ENCODE data around the gene EMILIN1.

Gene EMILIN1

DNA sequence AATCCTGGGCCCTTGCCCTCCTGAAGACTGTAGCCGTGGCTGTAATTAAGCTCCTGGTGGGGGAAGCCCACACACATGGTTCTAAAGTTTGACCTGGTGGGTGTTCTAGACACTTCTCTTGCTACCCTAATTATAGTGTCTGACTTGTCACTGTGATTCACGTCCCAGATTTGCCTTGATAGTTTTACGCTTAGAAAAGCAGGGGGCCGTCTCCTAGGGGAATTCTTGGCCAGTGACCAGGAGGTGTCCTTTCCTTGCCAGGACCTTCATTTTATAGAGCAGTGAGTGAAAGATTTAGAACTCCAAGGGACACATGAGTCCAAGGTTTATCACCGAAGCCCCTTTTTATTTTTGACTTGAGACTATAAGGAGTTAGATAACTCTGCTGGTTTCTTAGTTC, 36.7 kb upstream of the EMILIN1 start:
- no peak overlapping the region for H3K9ac ChIP-seq (ENCODE audit: low read depth in 1 of 2, low read length in 2 of 2)
- H3K4me1 ChIP-seq (ENCODE audit: control insufficient read depth in 1 of 2, insufficient read depth in 2 of 2, low read length in 2 of 2) = peaks cover 7 to 10% of the 10 kb centered on the region in 2 donors
- no peaks in the 10 kb centered on the region for H3K9me3 ChIP-seq (ENCODE audit: control insufficient read depth in 1 of 2, low read length in 2 of 2)
- no peaks in the 10 kb centered on the region for H3K27me3 ChIP-seq (ENCODE audit: control insufficient read depth in 1 of 2, insufficient read depth in 2 of 2, low read length in 2 of 2)
- H3K36me3 ChIP-seq (ENCODE audit: control insufficient read depth in 1 of 2, insufficient read depth in 2 of 2, low read length in 2 of 2) = peaks cover 48 to 56% of the 10 kb centered on the region in 2 donors
- no peak overlapping the region for H3K4me3 ChIP-seq (ENCODE audit: low read depth in 1 of 2, low read length in 2 of 2)
- no peak overlapping the region for H3K27ac ChIP-seq (ENCODE audit: low read depth, low read length)

DNA sequence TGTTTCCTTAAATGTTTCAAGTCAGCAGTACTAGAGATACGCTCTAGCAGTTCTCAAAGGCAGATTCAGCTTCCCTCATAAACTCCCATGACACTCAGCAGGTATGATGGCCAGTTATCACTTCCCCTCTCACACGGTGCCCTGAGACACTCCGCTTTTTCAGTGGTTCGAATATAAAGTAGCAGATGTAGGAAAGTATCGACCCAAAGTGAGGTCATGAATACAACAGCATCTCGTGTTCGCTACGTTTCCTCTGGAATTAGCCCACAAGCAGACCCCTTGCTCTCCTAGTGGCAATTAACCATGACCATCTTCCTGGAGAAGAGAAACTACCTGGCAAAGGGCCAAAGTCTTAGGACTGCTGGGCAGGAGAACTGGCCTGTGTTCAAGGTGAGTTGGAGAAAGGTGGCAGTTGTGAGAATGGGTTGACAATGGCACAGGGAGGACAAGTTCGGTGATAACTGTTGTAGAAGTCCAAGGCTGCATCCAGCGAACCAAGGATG, 36.2 kb upstream of the EMILIN1 start:
- no peaks in the 10 kb centered on the region for H3K27me3 ChIP-seq (ENCODE audit: control insufficient read depth in 1 of 2, insufficient read depth in 2 of 2, low read length in 2 of 2)
- H3K4me3 ChIP-seq (ENCODE audit: low read depth in 1 of 2, low read length in 2 of 2) = no peak overlapping the region
- peaks cover 7 to 10% of the 10 kb centered on the region in 2 donors for H3K4me1 ChIP-seq (ENCODE audit: control insufficient read depth in 1 of 2, insufficient read depth in 2 of 2, low read length in 2 of 2)
- H3K36me3 ChIP-seq (ENCODE audit: control insufficient read depth in 1 of 2, insufficient read depth in 2 of 2, low read length in 2 of 2) = peaks cover 44 to 51% of the 10 kb centered on the region in 2 donors
- no peak overlapping the region for H3K27ac ChIP-seq (ENCODE audit: low read depth, low read length)
- no peaks in the 10 kb centered on the region for H3K9me3 ChIP-seq (ENCODE audit: control insufficient read depth in 1 of 2, low read length in 2 of 2)
- H3K9ac ChIP-seq (ENCODE audit: low read depth in 1 of 2, low read length in 2 of 2) = no peak overlapping the region

- no peak overlapping the region for H3K9ac ChIP-seq (ENCODE audit: low read depth in 1 of 2, low read length in 2 of 2)
- H3K9me3 ChIP-seq (ENCODE audit: control insufficient read depth in 1 of 2, low read length in 2 of 2) = no peaks in the 10 kb centered on the region
- H3K4me3 ChIP-seq (ENCODE audit: low read depth in 1 of 2, low read length in 2 of 2) = no peak overlapping the region
- no peak overlapping the region for H3K27ac ChIP-seq (ENCODE audit: low read depth, low read length)
- H3K27me3 ChIP-seq (ENCODE audit: control insufficient read depth in 1 of 2, insufficient read depth in 2 of 2, low read length in 2 of 2) = no peaks in the 10 kb centered on the region
- peaks cover 7 to 10% of the 10 kb centered on the region in 2 donors for H3K4me1 ChIP-seq (ENCODE audit: control insufficient read depth in 1 of 2, insufficient read depth in 2 of 2, low read length in 2 of 2)
- peaks cover 35 to 42% of the 10 kb centered on the region in 2 donors for H3K36me3 ChIP-seq (ENCODE audit: control insufficient read depth in 1 of 2, insufficient read depth in 2 of 2, low read length in 2 of 2)
Observed at GRCh38 chr2:27042985-27043634, 35.3 kb upstream of the EMILIN1 start.

DNA sequence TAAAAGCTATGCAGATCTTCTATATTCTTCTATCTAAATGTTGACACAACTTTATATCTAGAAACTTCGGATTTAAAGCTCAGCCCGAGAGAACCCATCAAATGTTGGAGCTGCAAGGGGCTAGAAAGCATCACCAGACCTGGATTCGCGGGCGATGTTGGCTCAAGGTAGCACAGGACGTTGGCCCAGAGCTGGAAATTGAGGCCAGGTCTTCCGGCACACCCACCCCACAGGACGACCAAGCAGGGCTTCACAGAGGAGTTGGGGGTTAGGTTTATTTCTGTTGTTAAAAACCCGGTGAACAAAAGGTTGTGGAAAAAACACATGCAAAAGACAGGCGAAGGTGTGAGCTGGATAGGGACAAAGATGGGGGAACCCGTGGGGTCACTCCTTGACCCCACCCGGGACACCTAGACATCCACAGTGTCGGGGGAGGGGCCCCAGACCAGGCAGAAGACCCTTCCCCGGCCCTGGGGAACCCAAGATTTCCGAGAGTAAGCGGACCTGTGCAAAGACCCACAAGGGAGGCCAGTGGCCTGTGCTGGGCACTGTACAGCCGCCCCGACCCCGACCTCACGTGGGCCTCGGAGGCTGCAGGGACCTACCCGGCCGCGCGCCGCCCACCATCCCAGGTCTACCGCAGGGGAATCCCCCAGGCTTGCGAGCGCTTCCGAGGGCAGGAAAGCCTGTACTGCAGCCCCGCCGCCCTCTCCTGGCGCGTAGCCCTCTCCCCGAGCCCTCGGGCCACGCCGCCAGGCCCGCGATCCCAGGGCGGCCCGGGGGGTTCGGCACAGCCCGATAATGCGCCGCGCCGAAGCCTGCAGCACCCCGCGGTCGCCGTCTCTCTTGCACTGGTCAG, 28.8 kb upstream of the EMILIN1 start:
- Histone ChIP-seq H3K9me3 (ENCODE audit: control insufficient read depth in 1 of 2, low read length in 2 of 2) (no peaks in the 10 kb centered on the region), H3K27me3 (ENCODE audit: control insufficient read depth in 1 of 2, insufficient read depth in 2 of 2, low read length in 2 of 2) (no peaks in the 10 kb centered on the region), H3K4me3 (ENCODE audit: low read depth in 1 of 2, low read length in 2 of 2) (peak overlapping the region; percentile 78 to 97), H3K4me1 (ENCODE audit: control insufficient read depth in 1 of 2, insufficient read depth in 2 of 2, low read length in 2 of 2) (peaks cover 10 to 13% of the 10 kb centered on the region in 2 donors), H3K9ac (ENCODE audit: low read depth in 1 of 2, low read length in 2 of 2) (peak overlapping the region; percentile 53 to 56), H3K36me3 (ENCODE audit: control insufficient read depth in 1 of 2, insufficient read depth in 2 of 2, low read length in 2 of 2) (peaks cover 0 to 6% of the 10 kb centered on the region in 2 donors), H3K27ac (ENCODE audit: low read depth, low read length) (peak overlapping the region; percentile 59)

DNA sequence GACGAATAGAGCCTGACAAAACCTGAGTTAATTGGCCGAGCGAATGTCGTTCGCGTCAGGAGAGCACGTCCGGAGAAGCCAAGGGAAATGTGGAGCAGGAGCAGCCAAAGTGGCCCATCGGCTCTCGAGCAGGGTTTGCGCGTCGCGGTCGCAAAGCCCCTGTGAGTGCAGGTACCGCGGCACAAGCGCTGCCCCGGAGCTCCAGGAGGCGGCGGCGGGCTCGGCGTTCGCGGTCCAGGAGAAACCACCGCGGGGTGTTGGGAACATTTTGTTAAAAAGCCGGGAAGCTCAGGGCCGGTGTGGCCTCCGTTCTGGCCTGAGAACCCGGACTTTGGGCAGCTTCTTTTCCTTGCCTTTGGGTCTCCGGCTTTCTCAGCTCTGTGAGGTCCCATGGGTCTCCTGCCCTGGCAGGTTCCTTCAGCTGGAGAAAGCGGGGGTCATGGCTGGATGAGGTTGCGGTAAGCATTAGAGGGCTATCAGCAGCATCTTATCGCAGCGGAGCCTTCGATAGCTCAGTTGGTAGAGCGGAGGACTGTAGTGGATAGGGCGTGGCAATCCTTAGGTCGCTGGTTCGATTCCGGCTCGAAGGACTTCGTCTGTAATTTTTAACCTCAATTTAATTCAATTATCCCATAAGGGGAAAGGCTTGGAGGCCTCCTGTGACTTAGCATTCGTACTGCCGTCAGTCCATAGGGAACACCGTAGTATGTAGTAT, 28.0 kb upstream of the EMILIN1 start:
- H3K27ac ChIP-seq (ENCODE audit: low read depth, low read length) = peak overlapping the region; percentile 80
- no peaks in the 10 kb centered on the region for H3K27me3 ChIP-seq (ENCODE audit: control insufficient read depth in 1 of 2, insufficient read depth in 2 of 2, low read length in 2 of 2)
- H3K4me3 ChIP-seq (ENCODE audit: low read depth in 1 of 2, low read length in 2 of 2) = peak overlapping the region; percentile 78 to 97
- H3K9ac ChIP-seq (ENCODE audit: low read depth in 1 of 2, low read length in 2 of 2) = peak overlapping the region; percentile 53 to 56
- H3K9me3 ChIP-seq (ENCODE audit: control insufficient read depth in 1 of 2, low read length in 2 of 2) = no peaks in the 10 kb centered on the region
- peaks cover under 1 to 14% of the 10 kb centered on the region in 2 donors for H3K36me3 ChIP-seq (ENCODE audit: control insufficient read depth in 1 of 2, insufficient read depth in 2 of 2, low read length in 2 of 2)
- H3K4me1 ChIP-seq (ENCODE audit: control insufficient read depth in 1 of 2, insufficient read depth in 2 of 2, low read length in 2 of 2) = peaks cover 10 to 13% of the 10 kb centered on the region in 2 donors

DNA sequence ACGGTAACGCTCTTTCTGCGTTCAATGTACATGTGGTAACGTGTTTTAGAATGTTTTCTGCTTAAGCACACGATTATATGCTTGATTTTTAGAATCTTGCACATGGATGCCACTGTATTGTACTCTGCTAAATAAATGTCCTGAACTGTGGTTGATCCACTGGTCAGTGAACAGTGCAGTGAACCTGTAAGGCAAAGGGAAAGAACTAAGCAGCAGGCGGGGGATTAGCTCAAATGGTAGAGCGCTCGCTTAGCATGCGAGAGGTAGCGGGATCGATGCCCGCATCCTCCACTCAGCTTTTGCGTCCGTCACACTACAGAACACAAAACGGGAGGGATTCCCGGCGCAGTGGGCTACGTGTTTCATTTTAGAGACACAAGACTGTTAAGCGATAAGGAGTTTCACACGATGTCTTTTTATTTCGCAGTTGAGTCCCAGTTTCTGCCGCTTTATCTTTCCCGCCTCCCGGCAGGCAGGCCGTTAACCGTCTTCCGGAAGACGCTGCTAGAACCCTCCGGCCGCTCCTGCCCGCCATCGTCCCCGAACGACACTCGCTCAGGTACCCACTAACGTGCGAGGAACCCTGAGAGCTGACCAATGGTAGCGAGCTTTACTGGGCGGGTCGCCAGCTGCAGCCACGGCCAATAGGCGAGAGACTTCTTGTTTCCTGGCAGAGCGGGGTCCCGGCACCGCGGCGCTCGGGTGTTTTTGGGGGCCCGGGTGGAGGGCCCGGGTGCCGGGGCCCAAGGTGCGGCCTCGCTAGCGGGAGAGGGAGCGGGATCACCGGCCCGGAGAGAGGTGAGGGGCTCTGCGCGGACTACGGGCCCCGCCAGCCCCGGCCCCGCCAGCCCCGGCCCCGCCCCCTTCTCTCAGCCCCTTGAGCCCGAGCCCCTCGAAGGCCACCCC, 27.2 kb upstream of the EMILIN1 start, which contains the start of gene AGBL5:
Gene AGBL5, plus strand, starts transcription at position 673 of the 906 bp plus-strand sequence. CDS start 1,291 bp downstream, outside the sequence.
- Histone ChIP-seq H3K27me3 (ENCODE audit: control insufficient read depth in 1 of 2, insufficient read depth in 2 of 2, low read length in 2 of 2) (no peaks in the 10 kb centered on the region), H3K27ac (ENCODE audit: low read depth, low read length) (peak within 1 kb of the TSS; percentile 80)

GRCh38 chr2:27051902-27052645, 26.3 kb upstream of the EMILIN1 start:
- no peaks in the 10 kb centered on the region for H3K9me3 ChIP-seq (ENCODE audit: control insufficient read depth in 1 of 2, low read length in 2 of 2)
- no peaks in the 10 kb centered on the region for H3K27me3 ChIP-seq (ENCODE audit: control insufficient read depth in 1 of 2, insufficient read depth in 2 of 2, low read length in 2 of 2)
- H3K4me1 ChIP-seq (ENCODE audit: control insufficient read depth in 1 of 2, insufficient read depth in 2 of 2, low read length in 2 of 2) = peaks cover 10 to 13% of the 10 kb centered on the region in 2 donors
- H3K27ac ChIP-seq (ENCODE audit: low read depth, low read length) = no peak overlapping the region
- peak overlapping the region; percentile 68 to 71 for H3K9ac ChIP-seq (ENCODE audit: low read depth in 1 of 2, low read length in 2 of 2)
- H3K4me3 ChIP-seq (ENCODE audit: low read depth in 1 of 2, low read length in 2 of 2) = peak overlapping the region; percentile 78 to 97
- H3K36me3 ChIP-seq (ENCODE audit: control insufficient read depth in 1 of 2, insufficient read depth in 2 of 2, low read length in 2 of 2) = peaks cover 9 to 27% of the 10 kb centered on the region in 2 donors

More for the DNA sequence above, 27.2 kb upstream of the EMILIN1 start, which contains the start of gene AGBL5:
- H3K36me3 ChIP-seq (ENCODE audit: control insufficient read depth in 1 of 2, insufficient read depth in 2 of 2, low read length in 2 of 2) = peaks cover 8 to 22% of the 10 kb centered on the region in 2 donors
- peak within 1 kb of the TSS; percentile 68 to 71 for H3K9ac ChIP-seq (ENCODE audit: low read depth in 1 of 2, low read length in 2 of 2)
- peak within 1 kb of the TSS; percentile 78 to 97 for H3K4me3 ChIP-seq (ENCODE audit: low read depth in 1 of 2, low read length in 2 of 2)
- no peaks in the 10 kb centered on the region for H3K9me3 ChIP-seq (ENCODE audit: control insufficient read depth in 1 of 2, low read length in 2 of 2)
- peaks cover 10 to 13% of the 10 kb centered on the region in 2 donors for H3K4me1 ChIP-seq (ENCODE audit: control insufficient read depth in 1 of 2, insufficient read depth in 2 of 2, low read length in 2 of 2)

DNA sequence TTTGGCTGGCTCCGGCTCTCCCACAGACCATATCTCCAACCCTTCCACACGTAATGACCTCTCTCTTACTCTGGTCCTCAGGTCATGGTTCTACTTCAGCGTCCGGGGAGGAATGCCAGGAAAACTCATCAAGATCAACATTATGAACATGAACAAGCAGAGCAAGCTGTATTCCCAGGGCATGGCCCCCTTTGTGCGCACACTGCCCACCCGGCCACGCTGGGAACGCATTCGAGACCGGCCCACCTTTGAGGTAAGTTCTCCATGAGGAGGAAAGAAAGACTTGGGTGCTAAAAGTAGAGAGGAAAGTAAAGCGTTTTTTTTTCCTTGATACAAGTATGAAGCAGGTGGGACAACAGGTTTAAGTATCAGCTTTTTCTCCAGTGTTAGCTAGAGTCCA, 25.1 kb upstream of the EMILIN1 start:
- Histone ChIP-seq H3K27me3 (ENCODE audit: control insufficient read depth in 1 of 2, insufficient read depth in 2 of 2, low read length in 2 of 2) (no peaks in the 10 kb centered on the region), H3K4me1 (ENCODE audit: control insufficient read depth in 1 of 2, insufficient read depth in 2 of 2, low read length in 2 of 2) (peaks cover 10 to 13% of the 10 kb centered on the region in 2 donors), H3K4me3 (ENCODE audit: low read depth in 1 of 2, low read length in 2 of 2) (no peak overlapping the region), H3K9ac (ENCODE audit: low read depth in 1 of 2, low read length in 2 of 2) (no peak overlapping the region), H3K27ac (ENCODE audit: low read depth, low read length) (no peak overlapping the region), H3K36me3 (ENCODE audit: control insufficient read depth in 1 of 2, insufficient read depth in 2 of 2, low read length in 2 of 2) (peaks cover 18 to 33% of the 10 kb centered on the region in 2 donors), H3K9me3 (ENCODE audit: control insufficient read depth in 1 of 2, low read length in 2 of 2) (no peaks in the 10 kb centered on the region)

All from duodenal mucosa (tissue), 2 donors.